Activated T-cell treated with anti-CD3 and anti-CD28 coated beads for 1 hour (primary cell): ENCODE data around the gene PLIN5.

Experiments
- DNase-seq: peaks from one replicate; pipeline ENCODE4 v3.0.0-alpha.2; 2020; ENCODE audit warnings: low read depth

PLIN5 gene

GRCh38 chr19:4488496-4488895, 46.5 kb downstream of the PLIN5 start:
- DNase-seq = no peak

- DNase-seq = no peak
These were observed 47.5 kb downstream of the PLIN5 start for GRCh38 chr19:4487572-4487971.

- DNase-seq = no peak
These were observed 51.6 kb downstream of the PLIN5 start for GRCh38 chr19:4483385-4483784.

- DNase-seq = no peak
These were observed 52.2 kb downstream of the PLIN5 start for GRCh38 chr19:4482721-4483364.

- DNase-seq = no peak
These were observed 57.8 kb downstream of the PLIN5 start for GRCh38 chr19:4477034-4477801.

- no peak for DNase-seq
These were observed 60.5 kb downstream of the PLIN5 start for GRCh38 chr19:4474514-4475022.

DNA sequence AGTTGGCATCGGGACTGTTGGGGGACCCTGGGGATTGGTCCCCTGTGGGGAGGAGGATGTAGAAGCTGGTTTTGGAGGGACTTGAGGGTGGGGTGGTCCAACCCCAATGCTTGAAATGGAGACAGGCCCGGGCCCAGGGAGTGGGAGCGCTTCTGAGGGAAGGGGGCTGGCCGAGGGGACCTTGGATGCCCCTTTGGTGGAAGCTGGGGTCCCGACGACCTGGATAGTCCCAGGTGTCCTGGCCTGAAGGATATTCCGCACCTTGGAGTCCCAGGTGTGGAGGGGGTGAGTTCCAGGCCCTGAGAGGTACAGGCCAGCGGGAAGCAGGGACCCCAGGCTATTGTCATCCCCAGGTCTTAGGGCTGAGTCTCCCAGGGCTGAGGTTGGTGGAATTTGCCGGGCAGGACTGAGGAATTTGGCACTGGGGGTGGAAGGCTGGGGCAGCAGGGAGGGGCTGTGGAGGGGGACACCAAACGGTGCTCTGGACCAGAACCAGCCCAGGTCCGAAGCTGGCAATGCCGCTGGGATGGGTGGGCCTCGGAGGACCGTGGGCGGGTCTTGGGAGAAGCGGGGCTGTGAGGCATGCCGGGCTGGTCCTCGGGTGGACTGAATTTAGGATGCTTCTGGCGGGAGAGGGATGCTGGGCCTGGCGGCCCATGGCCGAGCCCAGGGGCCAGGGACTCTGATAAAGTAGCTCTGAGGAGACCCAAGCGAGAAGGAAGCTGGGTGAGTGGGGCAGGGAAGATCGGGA, 61.1 kb downstream of the PLIN5 start:
- DNase-seq = no peak

DNA sequence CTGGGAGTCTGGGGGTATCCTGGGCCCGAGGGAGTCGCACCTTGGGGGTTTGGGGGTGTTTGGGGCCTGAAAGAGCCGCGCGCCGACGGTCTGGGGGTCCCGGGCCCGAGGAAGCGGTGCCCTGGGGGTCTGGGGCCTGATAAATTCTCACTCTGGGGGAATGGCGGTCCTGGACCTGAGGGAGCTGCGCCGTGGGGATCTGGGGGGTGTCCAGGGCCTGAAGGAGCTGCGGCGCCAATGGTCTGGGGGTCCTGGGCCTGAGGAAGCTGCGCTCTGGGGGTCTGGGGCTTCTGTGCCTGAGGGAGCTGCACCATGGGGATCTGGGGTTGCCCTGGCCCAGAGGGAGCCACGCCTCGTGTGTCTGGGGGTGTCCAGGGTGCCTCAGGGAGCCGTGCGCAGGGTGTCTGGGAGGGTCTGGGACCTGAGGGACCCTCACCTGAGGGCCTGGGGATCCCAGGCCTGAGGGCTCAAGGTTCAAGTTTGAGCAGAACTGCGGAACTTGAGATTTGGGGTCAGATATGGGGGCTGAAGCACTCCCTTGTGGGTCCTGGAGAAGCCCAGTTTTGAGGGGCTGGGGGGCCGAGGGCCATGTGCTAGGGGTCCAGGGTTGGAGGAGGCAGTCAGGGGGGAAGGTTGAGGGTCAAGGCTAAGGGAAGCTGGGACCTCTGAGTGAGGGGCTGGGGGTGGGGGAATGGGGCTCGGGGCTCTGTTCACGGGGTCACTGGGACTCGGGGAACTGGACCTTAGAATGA, 61.8 kb downstream of the PLIN5 start:
- no peak for DNase-seq
